SKM-1 treated with dmso at 0.1 percent for 144 hours (cell line): ENCODE results near the gene SNAP47.
"Not testable (repeated sequence)": the region's sequence is repeated elsewhere in the genome, so short reads cannot be mapped to it uniquely, and the experiment has no call there.

Source experiments
- DNase-seq: peaks from one replicate; lab custom pipeline; 2025; ENCODE audit not compliant: unreplicated experiment; lab: John Stamatoyannopoulos, UW

Gene SNAP47

GRCh38 chr1:227734856-227735538 lies at the start of gene SNAP47, which contains the start of gene JMJD4:
Gene SNAP47, plus strand, starts transcription at chr1:227735435. Its CDS starts 12,302 bp downstream, at chr1:227747737.
Gene JMJD4, minus strand, starts transcription at chr1:227735302. Its CDS starts 29 bp downstream, at chr1:227735273.
- DNase-seq: peak; percentile 95

- no peak for DNase-seq
Observed at GRCh38 chr1:227685807-227686206, 49.4 kb upstream of the SNAP47 start.

- no peak for DNase-seq
Observed at GRCh38 chr1:227697321-227697864, 37.8 kb upstream of the SNAP47 start.

GRCh38 chr1:227701631-227702030 lies 33.6 kb upstream of the SNAP47 start:
- DNase-seq: not testable (repeated sequence)

GRCh38 chr1:227707846-227708245 lies 27.4 kb upstream of the SNAP47 start:
- DNase-seq: no peak

- DNase-seq: no peak
Observed at GRCh38 chr1:227709451-227709850, 25.8 kb upstream of the SNAP47 start.

- not testable (repeated sequence) for DNase-seq
Observed at GRCh38 chr1:227710474-227710873, 24.8 kb upstream of the SNAP47 start.

GRCh38 chr1:227712648-227713047 lies 22.6 kb upstream of the SNAP47 start:
- no peak for DNase-seq

- no peak for DNase-seq
Observed at GRCh38 chr1:227718932-227719331, 16.3 kb upstream of the SNAP47 start.

- DNase-seq: no peak
Observed at GRCh38 chr1:227723474-227723873, 11.8 kb upstream of the SNAP47 start.

GRCh38 chr1:227725046-227725445 lies 10.2 kb upstream of the SNAP47 start:
- no peak for DNase-seq

GRCh38 chr1:227726318-227726717 lies 8.9 kb upstream of the SNAP47 start:
- no peak for DNase-seq

- DNase-seq: no peak
Observed at GRCh38 chr1:227726924-227727599, 8.2 kb upstream of the SNAP47 start.

- peak; percentile 29 for DNase-seq
Observed at GRCh38 chr1:227728059-227728891, 7.0 kb upstream of the SNAP47 start.

GRCh38 chr1:227728892-227729143 lies 6.4 kb upstream of the SNAP47 start:
- DNase-seq: no peak

GRCh38 chr1:227729144-227729880 lies 5.9 kb upstream of the SNAP47 start:
- no peak for DNase-seq

GRCh38 chr1:227729881-227730629 lies 5.2 kb upstream of the SNAP47 start:
- DNase-seq: peak; percentile 45

GRCh38 chr1:227730630-227731151 lies 4.5 kb upstream of the SNAP47 start:
- DNase-seq: no peak

- no peak for DNase-seq
Observed at GRCh38 chr1:227731241-227731677, 4.0 kb upstream of the SNAP47 start.
